CD4-positive, alpha-beta T cell treated with Interleukin-12 subunit alpha and Interleukin-12 subunit beta, for 1 hour (primary cell): ENCODE measurements around the gene ZIM2.

Experiments
- DNase-seq: peaks from one replicate; pipeline ENCODE4 v3.0.0-alpha.2; 2020

ZIM2 gene

GRCh38 chr19:56838909-56839651 is 1.4 kb downstream of the ZIM2 start:
- peak; percentile 21 for DNase-seq

- DNase-seq: no peak
Observed at GRCh38 chr19:56838024-56838908, 2.3 kb downstream of the ZIM2 start.

GRCh38 chr19:56837492-56838023 is 3.0 kb downstream of the ZIM2 start:
- no peak for DNase-seq

GRCh38 chr19:56837004-56837403 is 3.5 kb downstream of the ZIM2 start:
- no peak for DNase-seq

- DNase-seq: no peak
Observed at GRCh38 chr19:56836059-56836458, 4.5 kb downstream of the ZIM2 start.

- no peak for DNase-seq
Observed at GRCh38 chr19:56835401-56835800, 5.1 kb downstream of the ZIM2 start.

GRCh38 chr19:56834564-56835375 is 5.8 kb downstream of the ZIM2 start:
- DNase-seq: no peak

- DNase-seq: no peak
Observed at GRCh38 chr19:56832352-56832928, 8.1 kb downstream of the ZIM2 start.

- no peak for DNase-seq
Observed at GRCh38 chr19:56831255-56831654, 9.3 kb downstream of the ZIM2 start.

- no peak for DNase-seq
Observed at GRCh38 chr19:56829596-56829995, 10.9 kb downstream of the ZIM2 start.

- no peak for DNase-seq
Observed at GRCh38 chr19:56827708-56828107, 12.8 kb downstream of the ZIM2 start.

GRCh38 chr19:56823956-56824355 is 16.6 kb downstream of the ZIM2 start:
- DNase-seq: no peak

- DNase-seq: no peak
Observed at GRCh38 chr19:56823417-56823816, 17.1 kb downstream of the ZIM2 start.

- no peak for DNase-seq
Observed at GRCh38 chr19:56822755-56823154, 17.8 kb downstream of the ZIM2 start.

GRCh38 chr19:56821675-56822074 is 18.9 kb downstream of the ZIM2 start:
- no peak for DNase-seq

GRCh38 chr19:56821209-56821608 is 19.3 kb downstream of the ZIM2 start:
- no peak for DNase-seq

GRCh38 chr19:56819166-56819565 is 21.4 kb downstream of the ZIM2 start:
- DNase-seq: no peak

- no peak for DNase-seq
Observed at GRCh38 chr19:56814656-56815055, 25.9 kb downstream of the ZIM2 start.

GRCh38 chr19:56813531-56813930 is 27.0 kb downstream of the ZIM2 start:
- no peak for DNase-seq

GRCh38 chr19:56811480-56811879 is 29.0 kb downstream of the ZIM2 start:
- DNase-seq: no peak

GRCh38 chr19:56810260-56810659 is 30.3 kb downstream of the ZIM2 start:
- DNase-seq: no peak

- no peak for DNase-seq
Observed at GRCh38 chr19:56808717-56809392, 31.7 kb downstream of the ZIM2 start.
